ENCODE measurements around the gene ATP1A4.

GRCh38 chr1:160101717-160102522 lies 49.5 kb upstream of the ATP1A4 start:
- TF ChIP-seq POLR2AphosphoS5 (IDR thresholded peaks at IDR 0.05; ENCODE audit: low read depth, low read length) (no peak), SIN3A (IDR thresholded peaks at IDR 0.05; ENCODE audit: borderline replicate concordance, insufficient read depth, low read depth, low read length) (no peak)

Measured in Panc1 (cell line).